Measurements from ENCODE around the gene SH3PXD2A.

Gene SH3PXD2A

DNA sequence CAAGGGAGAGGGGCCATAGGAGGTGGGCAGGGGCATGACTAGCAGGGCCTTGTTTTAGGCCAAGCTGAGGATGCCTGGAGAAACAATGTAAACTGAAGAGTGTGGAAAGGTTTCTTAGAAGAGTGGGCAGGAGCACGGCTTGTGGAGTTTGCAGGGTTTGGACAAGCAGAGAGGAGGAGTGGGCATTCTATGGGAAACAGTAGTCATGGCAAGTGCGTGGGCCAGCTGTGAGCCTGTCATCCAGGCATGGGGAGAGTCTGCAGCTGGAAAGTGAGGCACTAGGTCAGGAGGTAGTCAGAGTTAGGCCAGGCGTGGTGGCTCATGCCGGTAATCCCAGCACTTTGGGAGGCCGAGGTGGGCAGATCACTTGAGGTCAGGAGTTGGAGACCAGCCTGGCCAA lies 130.1 kb downstream of the SH3PXD2A start:
- H3K14ac ChIP-seq (ENCODE audit: low read length): no peak overlapping the region
- no peak overlapping the region for H2AK5ac ChIP-seq (ENCODE audit: low read length)
- peaks cover 0 to 9% of the 10 kb centered on the region in 2 experiments for H3K36me3 ChIP-seq (ENCODE audit: control insufficient read depth in 1 of 2, insufficient read depth in 2 of 2, low read length in 2 of 2)
- H3K27me3 ChIP-seq (ENCODE audit: insufficient read depth, low read length): no peaks in the 10 kb centered on the region
- no peak overlapping the region for H2BK12ac ChIP-seq (ENCODE audit: low read length)
- H3K79me2 ChIP-seq (ENCODE audit: control insufficient read depth, insufficient read depth, low read length, poor library complexity): no peaks in the 10 kb centered on the region
- H2BK5ac ChIP-seq (ENCODE audit: low read depth, low read length, poor library complexity): no peak overlapping the region
- H3K79me1 ChIP-seq (ENCODE audit: low read length): peaks cover 14% of the 10 kb centered on the region
- no peak overlapping the region for H2AFZ ChIP-seq (ENCODE audit: insufficient read depth, low read length, poor library complexity)
- no CpG with 5 or more reads among the region's 5 CpGs for WGBS (ENCODE audit: extremely low coverage, insufficient coverage, insufficient read length)
- no peak overlapping the region for H3K4me3 ChIP-seq (ENCODE audit: low read depth, low read length)
- no peak overlapping the region for H3K4me2 ChIP-seq (ENCODE audit: low read length)
- no peak for DNase-seq
- no peak overlapping the region for H3K23ac ChIP-seq (ENCODE audit: low read length)
- no peak overlapping the region for H4K8ac ChIP-seq (ENCODE audit: low read depth, low read length)
- no peak overlapping the region for H3K9ac ChIP-seq (ENCODE audit: low read length)
- H3K27ac ChIP-seq (ENCODE audit: low read depth, low read length): no peak overlapping the region
- H4K91ac ChIP-seq (ENCODE audit: low read depth, low read length): no peak overlapping the region
- peaks cover 28 to 46% of the 10 kb centered on the region in 2 experiments for H3K4me1 ChIP-seq (ENCODE audit: control insufficient read depth in 1 of 2, insufficient read depth in 2 of 2, low read length in 2 of 2)
- H4K12ac ChIP-seq (ENCODE audit: low read depth, low read length): no peak overlapping the region
- H3K9me3 ChIP-seq (ENCODE audit: insufficient read depth, low read depth, low read length): no peaks in the 10 kb centered on the region
- no peak overlapping the region for H3K4ac ChIP-seq (ENCODE audit: low read depth, low read length)
- H2BK120ac ChIP-seq (ENCODE audit: insufficient read depth, low read length, poor library complexity): no peak overlapping the region
- H3K18ac ChIP-seq (ENCODE audit: low read length): no peak overlapping the region

DNA sequence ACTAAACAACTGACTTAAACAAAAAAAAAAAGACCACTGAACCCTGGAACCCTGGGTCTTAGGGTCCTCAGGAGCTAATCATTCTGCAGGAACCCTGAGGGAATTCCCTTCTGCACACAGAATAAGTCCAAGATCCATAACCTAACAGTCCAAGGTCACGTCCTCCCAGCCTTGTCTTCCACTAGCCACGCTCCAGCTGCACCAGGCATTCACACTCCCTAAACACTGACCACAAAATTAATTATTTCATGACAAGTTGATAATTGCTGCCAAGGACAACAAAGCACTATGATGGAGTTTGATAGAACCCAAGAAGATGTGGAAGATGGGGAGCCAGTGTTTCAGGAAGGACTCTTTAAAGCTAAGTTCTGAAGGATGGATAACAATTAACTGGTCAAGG lies 130.6 kb downstream of the SH3PXD2A start:
- Histone ChIP-seq H2AK5ac (ENCODE audit: low read length) (no peak overlapping the region), H3K18ac (ENCODE audit: low read length) (no peak overlapping the region), H3K23ac (ENCODE audit: low read length) (no peak overlapping the region), H4K8ac (ENCODE audit: low read depth, low read length) (no peak overlapping the region), H4K91ac (ENCODE audit: low read depth, low read length) (no peak overlapping the region), H3K79me1 (ENCODE audit: low read length) (peaks cover 14% of the 10 kb centered on the region), H3K4ac (ENCODE audit: low read depth, low read length) (no peak overlapping the region), H3K4me2 (ENCODE audit: low read length) (no peak overlapping the region), H3K14ac (ENCODE audit: low read length) (no peak overlapping the region), H3K4me1 (ENCODE audit: control insufficient read depth in 1 of 2, insufficient read depth in 2 of 2, low read length in 2 of 2) (peaks cover 28 to 46% of the 10 kb centered on the region in 2 experiments), H3K9me3 (ENCODE audit: insufficient read depth, low read depth, low read length) (no peaks in the 10 kb centered on the region), H3K4me3 (ENCODE audit: low read depth, low read length) (no peak overlapping the region), H2BK12ac (ENCODE audit: low read length) (no peak overlapping the region), H2BK5ac (ENCODE audit: low read depth, low read length, poor library complexity) (no peak overlapping the region), H4K12ac (ENCODE audit: low read depth, low read length) (no peak overlapping the region), H3K9ac (ENCODE audit: low read length) (no peak overlapping the region), H2BK120ac (ENCODE audit: insufficient read depth, low read length, poor library complexity) (no peak overlapping the region), H3K27me3 (ENCODE audit: insufficient read depth, low read length) (no peaks in the 10 kb centered on the region), H3K27ac (ENCODE audit: low read depth, low read length) (no peak overlapping the region), H3K79me2 (ENCODE audit: control insufficient read depth, insufficient read depth, low read length, poor library complexity) (no peaks in the 10 kb centered on the region), H3K36me3 (ENCODE audit: control insufficient read depth in 1 of 2, insufficient read depth in 2 of 2, low read length in 2 of 2) (peaks cover 0 to 9% of the 10 kb centered on the region in 2 experiments), H2AFZ (ENCODE audit: insufficient read depth, low read length, poor library complexity) (no peak overlapping the region)
- WGBS (ENCODE audit: extremely low coverage, insufficient coverage, insufficient read length): no CpG with 5 or more reads among the region's 2 CpGs
- DNase-seq: no peak

DNA sequence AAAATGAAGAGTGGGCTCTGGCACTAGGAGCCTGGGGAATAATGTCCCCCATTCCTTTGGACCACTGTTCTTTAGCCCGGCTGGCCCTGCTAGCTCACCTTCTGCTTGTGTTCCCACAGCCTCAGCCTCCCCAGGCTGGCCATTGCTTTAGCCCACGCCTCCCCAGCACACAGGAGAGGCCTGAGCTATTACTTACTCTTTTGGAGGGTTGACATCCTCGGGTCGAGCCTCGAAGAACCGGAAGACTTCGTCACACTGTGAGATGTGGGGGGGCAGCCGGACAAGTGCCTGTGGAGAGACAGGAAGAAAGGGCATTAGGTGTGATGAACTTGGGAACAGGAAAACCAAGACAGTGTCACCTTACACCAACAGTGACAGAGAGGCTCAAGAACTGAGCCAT lies 131.3 kb downstream of the SH3PXD2A start:
- Histone ChIP-seq H3K4ac (ENCODE audit: low read depth, low read length) (no peak overlapping the region), H2BK12ac (ENCODE audit: low read length) (no peak overlapping the region), H3K9me3 (ENCODE audit: insufficient read depth, low read depth, low read length) (no peaks in the 10 kb centered on the region), H3K79me1 (ENCODE audit: low read length) (peaks cover 11% of the 10 kb centered on the region), H3K27me3 (ENCODE audit: insufficient read depth, low read length) (no peaks in the 10 kb centered on the region), H4K91ac (ENCODE audit: low read depth, low read length) (no peak overlapping the region), H3K18ac (ENCODE audit: low read length) (no peak overlapping the region), H3K14ac (ENCODE audit: low read length) (no peak overlapping the region), H3K23ac (ENCODE audit: low read length) (no peak overlapping the region), H3K4me3 (ENCODE audit: low read depth, low read length) (no peak overlapping the region), H3K4me2 (ENCODE audit: low read length) (no peak overlapping the region), H3K36me3 (ENCODE audit: control insufficient read depth in 1 of 2, insufficient read depth in 2 of 2, low read length in 2 of 2) (peaks cover 0 to 9% of the 10 kb centered on the region in 2 experiments), H2AFZ (ENCODE audit: insufficient read depth, low read length, poor library complexity) (no peak overlapping the region), H2AK5ac (ENCODE audit: low read length) (no peak overlapping the region), H3K4me1 (ENCODE audit: control insufficient read depth in 1 of 2, insufficient read depth in 2 of 2, low read length in 2 of 2) (peaks cover 24 to 39% of the 10 kb centered on the region in 2 experiments), H4K8ac (ENCODE audit: low read depth, low read length) (no peak overlapping the region), H3K9ac (ENCODE audit: low read length) (no peak overlapping the region), H3K79me2 (ENCODE audit: control insufficient read depth, insufficient read depth, low read length, poor library complexity) (no peaks in the 10 kb centered on the region), H3K27ac (ENCODE audit: low read depth, low read length) (no peak overlapping the region), H4K12ac (ENCODE audit: low read depth, low read length) (no peak overlapping the region), H2BK5ac (ENCODE audit: low read depth, low read length, poor library complexity) (no peak overlapping the region), H2BK120ac (ENCODE audit: insufficient read depth, low read length, poor library complexity) (no peak overlapping the region)
- no CpG with 5 or more reads among the region's 8 CpGs for WGBS (ENCODE audit: extremely low coverage, insufficient coverage, insufficient read length)
- no peak for DNase-seq

- Histone ChIP-seq H3K27me3 (ENCODE audit: insufficient read depth, low read length) (no peaks in the 10 kb centered on the region), H2AFZ (ENCODE audit: insufficient read depth, low read length, poor library complexity) (no peak overlapping the region), H3K9ac (ENCODE audit: low read length) (no peak overlapping the region), H3K18ac (ENCODE audit: low read length) (no peak overlapping the region), H3K23ac (ENCODE audit: low read length) (no peak overlapping the region), H3K27ac (ENCODE audit: low read depth, low read length) (no peak overlapping the region), H3K4me1 (ENCODE audit: control insufficient read depth in 1 of 2, insufficient read depth in 2 of 2, low read length in 2 of 2) (peaks cover 23 to 37% of the 10 kb centered on the region in 2 experiments), H2BK12ac (ENCODE audit: low read length) (no peak overlapping the region), H2BK120ac (ENCODE audit: insufficient read depth, low read length, poor library complexity) (no peak overlapping the region), H3K79me2 (ENCODE audit: control insufficient read depth, insufficient read depth, low read length, poor library complexity) (no peaks in the 10 kb centered on the region), H4K12ac (ENCODE audit: low read depth, low read length) (no peak overlapping the region), H2BK5ac (ENCODE audit: low read depth, low read length, poor library complexity) (no peak overlapping the region), H3K14ac (ENCODE audit: low read length) (no peak overlapping the region), H3K4me3 (ENCODE audit: low read depth, low read length) (no peak overlapping the region), H3K4ac (ENCODE audit: low read depth, low read length) (no peak overlapping the region), H4K8ac (ENCODE audit: low read depth, low read length) (no peak overlapping the region), H3K79me1 (ENCODE audit: low read length) (peaks cover 8% of the 10 kb centered on the region), H3K4me2 (ENCODE audit: low read length) (no peak overlapping the region), H4K91ac (ENCODE audit: low read depth, low read length) (no peak overlapping the region), H3K36me3 (ENCODE audit: control insufficient read depth in 1 of 2, insufficient read depth in 2 of 2, low read length in 2 of 2) (peaks cover 0 to 9% of the 10 kb centered on the region in 2 experiments), H3K9me3 (ENCODE audit: insufficient read depth, low read depth, low read length) (no peaks in the 10 kb centered on the region), H2AK5ac (ENCODE audit: low read length) (no peak overlapping the region)
- no CpG with 5 or more reads among the region's 3 CpGs for WGBS (ENCODE audit: extremely low coverage, insufficient coverage, insufficient read length)
- DNase-seq: no peak
Observed at GRCh38 chr10:103723557-103723956, 131.8 kb downstream of the SH3PXD2A start.

Measured in trophoblast cell (in vitro differentiated cells and primary cell).